Activated T-cell treated with anti-CD3 and anti-CD28 coated beads for 24 hours (primary cell): ENCODE results near the gene TMPRSS4.

Source experiments
- DNase-seq: peaks from one replicate; pipeline ENCODE4 v3.0.0-alpha.2; 2020; ENCODE audit warnings: low read depth

TMPRSS4 gene

DNA sequence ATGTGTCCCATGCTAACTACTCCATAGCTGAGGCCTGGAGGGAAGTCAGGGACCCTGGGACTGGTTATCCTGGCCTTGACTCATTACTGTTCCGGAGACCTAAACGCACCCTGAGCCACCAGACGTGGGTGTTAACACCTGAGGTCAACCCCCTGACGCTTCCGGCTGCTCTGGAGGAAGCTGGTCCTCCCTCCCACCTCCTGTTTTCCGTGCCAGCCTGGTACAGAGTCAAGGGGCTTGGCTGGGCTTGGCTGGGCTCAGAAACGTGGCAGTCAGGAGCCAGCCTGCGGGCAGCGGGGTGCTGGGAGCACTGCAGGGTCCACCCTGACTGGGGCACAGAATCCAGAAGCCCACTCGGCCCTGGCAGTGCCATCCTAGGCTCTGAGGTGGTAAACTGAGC, 2.6 kb downstream of the TMPRSS4 start:
- DNase-seq = no peak

GRCh38 chr11:118080296-118080695, 3.4 kb downstream of the TMPRSS4 start:
- DNase-seq = no peak

DNA sequence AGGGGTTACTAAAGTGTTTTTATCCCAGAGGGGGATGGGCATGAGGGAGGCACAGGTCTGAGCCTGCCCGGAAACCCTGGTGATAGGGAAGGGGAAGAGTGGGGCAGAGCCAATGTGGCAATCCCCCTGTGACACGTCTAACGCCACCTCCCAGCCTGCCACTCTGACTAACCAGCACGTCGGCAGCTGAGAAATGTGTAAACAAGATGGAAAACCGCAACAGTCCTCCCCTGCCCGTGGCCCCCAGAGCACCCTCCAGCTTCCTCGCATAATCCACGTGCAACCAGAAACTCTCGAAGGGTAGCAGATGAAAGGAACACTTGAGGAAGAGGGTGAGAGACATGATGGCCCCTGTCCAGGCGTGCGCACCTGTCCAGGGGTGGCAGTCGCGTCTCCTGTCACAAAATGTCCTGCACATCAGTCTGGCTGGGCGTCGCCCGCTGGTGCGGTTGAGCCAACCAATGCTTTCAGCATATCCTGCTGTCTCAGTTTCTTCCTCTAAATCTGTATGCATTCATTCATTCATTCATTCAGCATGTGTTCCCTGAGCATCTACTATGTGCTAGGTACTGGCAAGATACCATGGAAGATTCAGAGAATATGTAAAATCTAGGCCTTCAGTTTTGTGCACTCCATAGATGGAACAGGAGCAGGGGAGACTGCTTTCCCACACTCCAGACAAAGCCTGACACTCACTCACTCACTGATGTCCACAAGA, 4.5 kb downstream of the TMPRSS4 start:
- no peak for DNase-seq

GRCh38 chr11:118082880-118083552, 6.1 kb downstream of the TMPRSS4 start:
- DNase-seq = no peak

DNA sequence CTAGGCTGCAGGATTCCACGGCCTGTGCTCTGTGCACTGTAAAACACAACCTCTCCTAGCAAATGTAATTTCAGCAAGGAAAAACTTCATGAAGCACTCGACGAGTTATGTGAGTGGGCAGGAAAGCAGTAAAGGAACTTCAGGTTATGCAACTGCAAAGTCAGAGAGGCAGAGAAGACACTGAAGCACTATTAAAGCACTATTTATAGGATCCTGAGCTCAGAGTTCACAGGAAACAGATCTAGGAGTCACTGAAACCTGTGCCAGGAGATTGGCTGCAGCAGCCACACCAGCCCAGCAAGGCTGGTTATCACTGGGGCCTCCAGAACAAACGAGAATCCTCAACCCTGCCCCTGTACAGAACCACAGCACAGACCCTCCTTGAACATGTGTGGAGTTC, 7.4 kb downstream of the TMPRSS4 start:
- no peak for DNase-seq

- DNase-seq = no peak
Observed at GRCh38 chr11:118084656-118085055, 7.8 kb downstream of the TMPRSS4 start.

- no peak for DNase-seq
Observed at GRCh38 chr11:118086913-118087768, 10.3 kb downstream of the TMPRSS4 start, which contains the start of gene SMIM35. Gene SMIM35, minus strand, starts transcription at chr11:118086963. Its CDS starts 206 bp downstream, at chr11:118086757.

- DNase-seq = no peak
Observed at GRCh38 chr11:118087931-118088330, 11.1 kb downstream of the TMPRSS4 start.

- DNase-seq = no peak
Observed at GRCh38 chr11:118088531-118088930, 11.7 kb downstream of the TMPRSS4 start.

DNA sequence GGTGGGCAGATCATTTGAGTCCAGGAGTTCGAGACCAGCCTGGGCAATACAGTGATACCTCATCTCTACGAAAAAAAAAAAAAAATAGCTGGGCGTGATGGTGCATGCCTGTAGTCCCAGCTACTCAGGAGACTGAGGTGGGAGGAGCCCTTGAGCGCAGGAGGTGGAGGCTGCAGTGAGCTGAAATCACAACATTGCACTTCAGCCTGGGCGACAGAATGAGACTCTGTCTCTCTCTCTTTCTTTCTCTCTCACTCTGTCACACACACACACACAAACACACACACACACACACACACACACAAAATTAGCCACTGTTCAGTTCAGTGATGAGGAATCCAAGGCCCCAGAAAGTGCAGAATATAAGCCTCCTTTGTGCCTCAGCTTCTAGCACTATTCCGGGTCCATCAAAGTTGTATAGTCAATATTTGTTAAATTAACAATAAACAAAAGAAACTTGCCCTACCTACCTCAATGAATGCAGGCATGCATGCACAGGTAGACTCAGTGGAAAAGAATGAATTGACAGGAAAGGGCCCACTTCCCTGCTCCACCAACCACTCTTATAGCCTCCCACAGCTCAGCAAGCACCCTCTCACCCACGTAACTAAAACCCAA, 13.8 kb downstream of the TMPRSS4 start:
- no peak for DNase-seq

DNA sequence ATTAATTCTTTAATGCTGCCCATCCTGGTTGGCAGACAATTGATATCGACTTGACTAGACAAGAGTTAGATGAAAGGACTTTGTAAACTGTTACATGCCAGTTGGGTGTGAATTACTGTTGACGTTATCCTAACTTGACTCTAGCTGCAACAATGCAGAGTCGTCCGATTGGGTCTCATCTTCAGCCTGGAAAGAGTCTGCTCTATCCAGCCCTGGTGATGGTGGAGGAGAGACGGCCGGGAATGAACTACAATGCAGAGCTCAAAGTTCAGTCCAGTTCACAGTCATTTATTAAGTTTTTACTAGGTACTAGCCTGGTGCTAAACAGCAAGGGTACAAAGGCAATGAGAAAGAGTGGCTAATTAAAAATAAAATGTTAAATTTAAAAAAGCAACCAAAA, 14.8 kb downstream of the TMPRSS4 start:
- DNase-seq = no peak

DNA sequence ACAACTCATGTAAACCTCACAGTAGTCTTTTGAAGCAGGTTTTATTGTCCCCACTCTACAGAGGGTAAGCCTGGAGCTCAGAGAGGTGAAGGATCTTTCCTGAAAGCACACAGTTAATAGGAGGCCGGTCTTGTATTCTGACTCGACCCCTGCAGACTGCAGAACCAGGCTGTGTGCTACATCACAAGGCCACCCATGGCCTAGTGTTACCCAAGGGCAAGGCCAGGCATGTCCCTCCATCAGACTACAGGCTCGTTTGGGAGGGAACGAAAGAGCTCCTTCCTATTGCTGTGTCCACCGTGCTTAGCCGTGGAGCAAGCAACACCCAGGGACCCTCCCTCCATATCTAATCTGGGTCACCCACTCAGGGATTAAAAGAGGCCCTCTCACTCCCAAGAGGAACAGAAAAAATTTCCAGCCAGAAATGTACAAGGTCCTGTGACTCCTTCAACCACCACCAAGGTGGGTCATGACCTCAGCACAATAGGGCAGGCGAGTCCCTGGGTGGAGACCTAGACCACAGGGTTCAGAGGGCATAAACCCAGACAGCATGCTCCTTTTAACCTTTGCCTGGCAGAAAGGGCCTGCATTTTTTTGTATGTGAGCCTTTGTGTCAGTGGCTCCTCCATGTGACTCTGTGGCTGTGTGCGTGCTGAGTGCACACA, 16.2 kb downstream of the TMPRSS4 start:
- DNase-seq = no peak

DNA sequence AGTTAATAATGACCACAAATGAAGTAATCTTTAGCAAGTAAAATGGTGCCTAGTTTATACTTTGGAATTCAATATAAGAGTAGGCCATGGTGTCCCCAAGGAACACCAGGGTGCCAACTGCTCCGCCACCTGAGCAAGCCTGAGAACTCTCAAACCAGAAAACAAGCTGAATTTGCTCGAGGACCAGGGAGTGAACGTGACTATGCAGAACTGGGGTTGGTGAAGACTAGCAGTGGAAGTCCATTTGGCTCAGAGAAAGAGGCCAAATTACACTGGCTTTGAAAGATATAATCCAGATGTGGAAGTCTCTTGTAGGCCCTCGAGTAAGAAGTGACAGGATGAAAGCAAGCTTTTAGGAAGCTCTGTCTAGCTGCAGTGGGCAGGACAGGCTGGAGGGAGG, 18.6 kb downstream of the TMPRSS4 start:
- DNase-seq = no peak

GRCh38 chr11:118095967-118096367, 19.1 kb downstream of the TMPRSS4 start:
- no peak for DNase-seq

- no peak for DNase-seq
Observed at GRCh38 chr11:118098996-118099837, 22.3 kb downstream of the TMPRSS4 start.

- no peak for DNase-seq
Observed at GRCh38 chr11:118099838-118100556, 23.1 kb downstream of the TMPRSS4 start.

DNA sequence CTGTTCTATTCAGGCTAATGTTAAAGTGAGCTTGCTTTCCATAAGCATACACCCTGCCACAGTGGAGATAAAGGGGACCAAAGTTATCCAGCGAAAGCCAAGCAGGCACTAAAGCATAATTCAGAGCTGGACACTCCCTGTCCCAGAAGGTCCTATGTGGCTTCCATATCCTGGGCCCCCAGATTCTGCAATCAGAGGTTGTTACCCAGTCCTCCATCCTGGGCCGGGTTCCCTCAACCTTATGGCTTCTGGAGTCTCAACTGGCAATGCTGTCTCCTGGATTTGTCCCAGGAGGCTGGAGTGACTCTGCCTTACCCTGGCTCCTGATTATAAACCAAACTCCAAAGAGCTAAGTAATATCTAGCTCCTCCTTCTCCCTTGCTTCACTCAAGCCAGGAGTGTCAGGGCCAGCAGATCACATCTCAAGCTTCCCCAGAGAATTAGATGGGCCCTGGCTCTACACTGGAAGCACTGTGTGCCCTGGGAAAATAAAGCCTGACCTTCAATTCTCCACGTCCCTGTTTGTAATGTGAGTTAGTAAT, 23.9 kb downstream of the TMPRSS4 start:
- no peak for DNase-seq

DNA sequence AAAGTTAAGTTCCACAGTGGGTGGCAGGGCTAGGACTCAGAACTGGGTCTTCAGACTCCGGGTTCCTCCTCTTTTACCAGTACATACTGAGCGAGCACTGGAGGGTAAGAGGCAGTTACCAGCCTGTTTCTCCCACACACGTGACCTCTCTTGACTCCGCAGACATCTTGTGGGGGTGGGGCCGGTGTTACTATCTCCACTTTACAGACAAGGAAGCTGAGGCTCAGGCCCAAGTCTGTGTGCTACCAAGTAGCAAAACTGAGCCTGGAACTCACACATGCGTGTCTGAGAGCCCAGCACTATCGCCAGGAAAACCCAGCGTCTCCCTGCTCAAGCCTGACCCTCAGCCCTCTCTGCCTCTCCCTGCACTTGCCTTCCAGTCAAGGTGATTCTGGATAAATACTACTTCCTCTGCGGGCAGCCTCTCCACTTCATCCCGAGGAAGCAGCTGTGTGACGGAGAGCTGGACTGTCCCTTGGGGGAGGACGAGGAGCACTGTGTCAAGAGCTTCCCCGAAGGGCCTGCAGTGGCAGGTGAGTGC, 25.9 kb downstream of the TMPRSS4 start:
- no peak for DNase-seq

GRCh38 chr11:118104491-118104890, 27.6 kb downstream of the TMPRSS4 start:
- DNase-seq = no peak
